Activated T-cell treated with anti-CD3 and anti-CD28 coated beads for 4 hours (primary cell): ENCODE data around the gene GASK1A.

ENCODE experiments used
- DNase-seq: peaks from one replicate; pipeline ENCODE4 v3.0.0-alpha.2; 2020

GASK1A gene

DNA sequence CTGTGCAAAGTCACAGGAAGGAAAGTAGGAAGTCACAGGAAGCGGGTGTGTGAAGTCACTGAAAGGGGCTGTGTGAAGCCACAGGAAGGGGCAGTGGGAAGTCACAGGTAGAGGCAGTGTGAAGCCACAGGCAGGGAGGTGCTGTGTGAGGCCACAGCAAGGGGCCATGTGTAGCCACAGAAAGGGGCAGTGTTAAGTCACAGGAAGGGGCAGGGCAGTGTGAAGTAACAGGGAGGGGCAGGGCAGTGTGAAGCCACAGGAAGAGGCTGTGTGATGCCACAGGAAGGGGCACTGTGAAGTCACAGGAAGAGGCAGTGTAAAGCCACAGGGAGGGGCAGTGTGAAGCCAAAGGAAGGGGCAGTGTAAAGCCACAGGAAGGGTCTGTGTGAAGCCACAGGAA lies 36.5 kb downstream of the GASK1A start:
- DNase-seq = no peak

- no peak for DNase-seq
Measured at GRCh38 chr3:43015991-43016865, 37.1 kb downstream of the GASK1A start.

GRCh38 chr3:43017004-43017403 lies 37.9 kb downstream of the GASK1A start:
- DNase-seq = no peak

GRCh38 chr3:43017593-43018195 lies 38.6 kb downstream of the GASK1A start:
- no peak for DNase-seq

DNA sequence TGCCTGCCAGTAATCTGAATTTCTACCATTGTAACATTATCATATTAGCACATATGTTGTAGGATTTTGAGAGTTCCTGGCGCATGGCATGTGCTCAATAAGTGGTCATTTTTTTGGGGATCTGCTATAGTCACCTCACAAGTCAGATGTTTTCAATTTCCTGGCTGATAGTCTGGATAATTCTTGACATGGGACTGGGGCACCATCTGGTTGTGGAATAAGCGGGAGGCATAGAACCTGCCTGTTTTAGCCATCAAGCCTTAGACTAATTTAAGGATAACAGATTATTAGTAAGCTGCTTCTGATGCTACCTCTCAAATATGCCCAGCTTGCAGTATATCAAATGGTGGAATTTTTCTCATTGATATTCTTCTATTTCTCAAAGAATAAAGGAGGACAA lies 39.1 kb downstream of the GASK1A start:
- DNase-seq = no peak

- DNase-seq = no peak
Measured at GRCh38 chr3:43019006-43019809, 40.1 kb downstream of the GASK1A start.

- DNase-seq = no peak
Measured at GRCh38 chr3:43019826-43020225, 40.7 kb downstream of the GASK1A start.

- DNase-seq = no peak
Measured at GRCh38 chr3:43021186-43021585, 42.1 kb downstream of the GASK1A start.

DNA sequence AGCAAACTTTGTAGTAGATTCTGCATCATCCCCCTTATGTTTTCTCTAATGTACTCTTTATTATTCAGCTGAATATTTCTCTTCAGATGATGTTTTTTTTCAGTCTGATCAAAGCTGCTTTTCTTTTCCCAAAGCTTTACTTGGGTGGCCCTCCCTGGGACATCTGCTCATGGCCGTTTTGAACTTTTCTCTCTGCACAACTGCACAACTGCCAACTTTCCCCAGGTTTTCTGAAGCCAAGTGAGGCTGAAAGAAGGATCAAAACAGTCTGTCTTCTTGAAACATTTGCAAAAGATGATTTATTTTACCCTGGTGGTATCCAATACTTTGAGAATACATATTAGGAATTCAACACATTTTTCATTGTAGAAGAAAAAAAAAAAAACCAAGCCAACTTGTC lies 43.0 kb downstream of the GASK1A start:
- no peak for DNase-seq

- DNase-seq = no peak
Measured at GRCh38 chr3:43023066-43023465, 44.0 kb downstream of the GASK1A start.

DNA sequence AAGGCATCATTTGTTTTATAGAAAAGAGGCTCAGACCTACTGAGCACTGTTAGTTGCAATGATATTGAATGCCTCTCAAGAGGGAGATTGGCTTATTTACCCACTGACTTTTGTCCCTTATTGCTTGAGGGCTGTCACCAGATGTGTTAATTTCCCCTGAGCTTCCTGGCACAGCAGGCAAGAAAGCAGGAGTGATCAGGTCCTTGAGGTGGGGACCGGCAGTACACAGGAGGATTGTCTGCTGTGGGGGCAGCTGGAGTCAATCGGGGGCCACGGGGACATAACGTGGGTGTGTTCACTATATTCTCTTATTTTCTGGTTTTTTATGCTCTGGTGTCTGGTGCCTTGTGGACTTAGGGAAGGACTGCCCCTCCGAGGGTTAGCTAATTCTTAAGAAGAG lies 44.6 kb downstream of the GASK1A start:
- DNase-seq = no peak

DNA sequence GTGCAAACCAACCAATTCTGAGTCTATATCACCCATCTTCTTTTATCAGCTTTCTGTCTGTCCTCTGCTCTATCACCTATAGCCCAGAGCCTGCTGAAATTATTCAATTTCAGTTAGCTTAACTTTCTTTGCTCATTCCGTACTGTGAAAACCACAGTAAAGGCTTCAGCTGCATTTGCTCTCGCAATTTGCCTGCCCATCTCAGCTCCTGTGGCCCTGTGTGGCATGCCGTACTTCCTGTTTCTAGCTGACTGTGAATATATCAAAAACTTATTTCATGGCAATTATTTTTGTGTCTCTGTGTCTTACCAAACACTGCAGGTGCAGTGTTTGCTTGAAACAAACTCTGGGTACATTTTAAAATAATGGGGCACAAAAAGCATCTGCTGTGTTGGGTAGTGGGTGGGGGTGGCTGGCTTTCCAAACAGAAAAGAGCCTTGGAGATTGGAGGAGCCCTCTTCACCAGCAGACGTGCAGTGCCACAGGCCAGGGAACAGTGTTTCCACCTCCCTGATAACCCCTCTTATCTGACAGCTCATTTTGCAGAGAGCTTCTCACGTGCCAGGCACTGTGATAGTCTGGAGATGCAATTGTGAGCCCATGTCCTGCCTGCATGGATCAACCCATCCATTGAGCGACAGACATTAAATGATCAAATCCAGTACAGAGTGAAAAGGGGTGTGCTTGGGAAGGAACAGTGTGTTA lies 45.2 kb downstream of the GASK1A start:
- DNase-seq = no peak

- DNase-seq = no peak
Measured at GRCh38 chr3:43025423-43025822, 46.3 kb downstream of the GASK1A start.

- no peak for DNase-seq
Measured at GRCh38 chr3:43028001-43028400, 48.9 kb downstream of the GASK1A start.

DNA sequence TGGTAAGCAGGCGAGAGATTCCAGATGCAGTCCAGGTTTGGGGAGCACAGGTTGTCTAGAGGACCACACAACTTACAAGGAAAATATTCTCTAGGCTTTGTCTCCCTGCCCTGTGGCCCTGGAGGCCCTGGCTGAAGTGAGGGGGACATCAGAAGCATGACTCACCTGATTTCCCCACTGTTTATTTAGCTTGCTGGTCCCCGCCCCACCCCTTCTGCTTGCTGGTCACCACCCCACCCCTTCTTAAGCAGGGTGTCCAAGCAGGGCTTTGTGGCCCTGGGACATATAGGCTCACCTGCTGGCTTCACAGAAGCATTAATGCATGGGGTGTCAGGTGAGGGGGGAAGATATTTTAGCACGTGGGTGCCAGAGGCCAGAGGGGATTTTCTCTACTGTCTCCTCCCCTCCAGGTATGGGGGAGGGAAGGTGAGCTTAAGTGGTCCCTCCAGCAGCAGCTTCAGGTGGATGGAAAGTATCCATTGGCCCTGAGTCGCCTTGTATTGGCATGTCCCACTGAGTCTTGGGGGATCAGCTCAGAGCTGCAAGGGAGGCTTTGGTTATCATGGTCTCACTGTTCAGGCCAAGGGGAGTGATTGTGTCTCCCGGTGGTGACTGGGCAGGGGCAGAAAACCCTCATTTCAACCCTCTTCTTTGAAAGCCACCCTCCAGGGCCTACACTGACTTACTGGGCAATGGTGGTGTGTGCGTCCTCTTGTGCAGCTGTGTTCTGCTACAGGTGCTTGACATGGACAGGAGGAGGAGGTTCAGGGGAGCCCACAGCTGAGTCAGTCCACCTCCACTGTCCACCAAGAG lies 49.8 kb downstream of the GASK1A start:
- DNase-seq = no peak

- DNase-seq = no peak
Measured at GRCh38 chr3:43030162-43030935, 51.2 kb downstream of the GASK1A start.

GRCh38 chr3:43031485-43031884 lies 52.4 kb downstream of the GASK1A start:
- DNase-seq = no peak

DNA sequence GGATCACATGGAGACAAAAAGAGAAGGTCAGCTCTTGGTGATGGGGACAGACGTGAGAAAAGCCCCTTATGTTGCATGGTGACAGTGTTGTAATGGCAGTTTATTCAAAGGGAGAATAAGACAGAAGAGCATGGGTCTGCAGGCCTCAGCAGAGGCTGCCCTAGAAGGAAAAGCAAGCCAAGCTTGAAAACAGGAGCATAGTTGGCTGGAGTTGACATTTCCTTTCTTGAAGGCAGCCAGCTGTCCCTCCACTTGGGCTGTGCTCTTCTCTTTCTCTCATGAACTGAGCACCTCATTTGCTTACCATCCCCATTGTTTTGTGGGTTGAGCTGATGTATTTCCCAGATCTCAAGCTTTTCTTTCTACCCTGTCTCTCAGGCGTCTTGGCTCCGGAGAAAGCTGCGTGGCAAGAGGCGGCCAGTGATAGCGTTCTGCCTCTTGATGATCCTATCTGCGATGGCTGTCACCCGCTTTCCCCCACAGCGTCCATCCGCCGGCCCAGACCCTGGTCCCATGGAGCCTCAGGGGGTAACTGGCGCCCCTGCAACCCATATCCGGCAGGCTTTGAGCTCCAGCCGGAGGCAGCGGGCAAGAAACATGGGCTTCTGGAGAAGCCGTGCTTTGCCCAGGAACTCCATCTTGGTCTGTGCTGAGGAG lies 52.9 kb downstream of the GASK1A start:
- no peak for DNase-seq

- DNase-seq = no peak
Measured at GRCh38 chr3:43032646-43033628, 53.8 kb downstream of the GASK1A start.

DNA sequence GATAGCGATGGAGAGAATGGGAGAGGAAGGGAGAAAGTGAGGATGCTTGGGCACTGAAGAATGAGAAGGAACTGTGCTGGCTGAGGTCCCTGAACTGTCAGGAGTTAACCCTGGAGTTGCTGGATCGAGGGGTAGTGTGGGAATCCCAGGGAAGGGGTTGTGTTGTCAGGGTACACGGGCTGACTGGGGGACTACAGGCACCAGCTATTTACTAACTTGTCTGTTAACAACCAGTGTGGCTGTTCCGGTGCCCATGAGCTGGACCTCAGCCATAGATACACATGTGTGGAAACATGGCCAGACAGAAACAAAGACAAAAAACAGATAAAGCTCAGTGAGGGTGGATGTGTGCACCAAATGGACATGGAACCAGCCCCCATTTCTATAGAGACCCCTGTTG lies 55.1 kb downstream of the GASK1A start:
- DNase-seq = no peak
